Measurements from ENCODE around the gene STK32C.
"Not testable (repeated sequence)": the region's sequence is repeated elsewhere in the genome, so short reads cannot be mapped to it uniquely, and the experiment has no call there.

Gene STK32C

GRCh38 chr10:132170561-132171361, 137.0 kb downstream of the STK32C start:
- no peak for DNase-seq (ENCODE audit: low read depth in 4 of 4, low spot score in 1 of 4)

GRCh38 chr10:132169766-132170560, 137.8 kb downstream of the STK32C start:
- DNase-seq (ENCODE audit: low read depth in 4 of 4, low spot score in 1 of 4) = no peak

- no peak for DNase-seq (ENCODE audit: low read depth in 4 of 4, low spot score in 1 of 4)
These were observed 138.6 kb downstream of the STK32C start for GRCh38 chr10:132169031-132169765.

GRCh38 chr10:132168571-132169030, 139.1 kb downstream of the STK32C start:
- DNase-seq (ENCODE audit: low read depth in 4 of 4, low spot score in 1 of 4) = no peak

GRCh38 chr10:132167976-132168375, 139.8 kb downstream of the STK32C start:
- DNase-seq (ENCODE audit: low read depth in 4 of 4, low spot score in 1 of 4) = no peak

- no peak for DNase-seq (ENCODE audit: low read depth in 4 of 4, low spot score in 1 of 4)
These were observed 140.6 kb downstream of the STK32C start for GRCh38 chr10:132167041-132167674.

- no peak for DNase-seq (ENCODE audit: low read depth in 4 of 4, low spot score in 1 of 4)
These were observed 141.4 kb downstream of the STK32C start for GRCh38 chr10:132166216-132166950.

GRCh38 chr10:132165416-132165980, 142.3 kb downstream of the STK32C start:
- no peak for DNase-seq (ENCODE audit: low read depth in 4 of 4, low spot score in 1 of 4)

GRCh38 chr10:132164761-132165278, 142.9 kb downstream of the STK32C start:
- no peak for DNase-seq (ENCODE audit: low read depth in 4 of 4, low spot score in 1 of 4)

- no peak for DNase-seq (ENCODE audit: low read depth in 4 of 4, low spot score in 1 of 4)
These were observed 143.8 kb downstream of the STK32C start for GRCh38 chr10:132163826-132164515.

- peak in 1 of 4 experiments; percentile 43 for DNase-seq (ENCODE audit: low read depth in 4 of 4, low spot score in 1 of 4)
These were observed 144.4 kb downstream of the STK32C start for GRCh38 chr10:132163278-132163765.

GRCh38 chr10:132162590-132163277, 145.0 kb downstream of the STK32C start:
- DNase-seq (ENCODE audit: low read depth in 4 of 4, low spot score in 1 of 4) = no peak

- no peak for DNase-seq (ENCODE audit: low read depth in 4 of 4, low spot score in 1 of 4)
These were observed 145.7 kb downstream of the STK32C start for GRCh38 chr10:132162021-132162531.

- DNase-seq (ENCODE audit: low read depth in 4 of 4, low spot score in 1 of 4) = not testable (repeated sequence)
These were observed 146.7 kb downstream of the STK32C start for GRCh38 chr10:132160834-132161622.

- not testable (repeated sequence) for DNase-seq (ENCODE audit: low read depth in 4 of 4, low spot score in 1 of 4)
These were observed 147.5 kb downstream of the STK32C start for GRCh38 chr10:132160231-132160630.

GRCh38 chr10:132159302-132160230, 148.2 kb downstream of the STK32C start:
- not testable (repeated sequence) for DNase-seq (ENCODE audit: low read depth in 4 of 4, low spot score in 1 of 4)

Data from stimulated activated CD4-positive, alpha-beta T cell treated with anti-CD3 and anti-CD28 coated beads, Interleukin-1b, Interleukin-23, amount 100 ng/mL, for 24 hours (primary cell).